GM19035 (cell line): ENCODE measurements around the gene RPL34.

Source experiments
- ATAC-seq: cut with Tn5 transposase; IDR thresholded peaks from one replicate; pipeline ENCODE4 v1.9.1; 2021; ENCODE audit not compliant: unreplicated experiment

Gene RPL34

GRCh38 chr4:108622828-108623227 is 2.5 kb downstream of the RPL34 start:
- ATAC-seq = no peak

DNA sequence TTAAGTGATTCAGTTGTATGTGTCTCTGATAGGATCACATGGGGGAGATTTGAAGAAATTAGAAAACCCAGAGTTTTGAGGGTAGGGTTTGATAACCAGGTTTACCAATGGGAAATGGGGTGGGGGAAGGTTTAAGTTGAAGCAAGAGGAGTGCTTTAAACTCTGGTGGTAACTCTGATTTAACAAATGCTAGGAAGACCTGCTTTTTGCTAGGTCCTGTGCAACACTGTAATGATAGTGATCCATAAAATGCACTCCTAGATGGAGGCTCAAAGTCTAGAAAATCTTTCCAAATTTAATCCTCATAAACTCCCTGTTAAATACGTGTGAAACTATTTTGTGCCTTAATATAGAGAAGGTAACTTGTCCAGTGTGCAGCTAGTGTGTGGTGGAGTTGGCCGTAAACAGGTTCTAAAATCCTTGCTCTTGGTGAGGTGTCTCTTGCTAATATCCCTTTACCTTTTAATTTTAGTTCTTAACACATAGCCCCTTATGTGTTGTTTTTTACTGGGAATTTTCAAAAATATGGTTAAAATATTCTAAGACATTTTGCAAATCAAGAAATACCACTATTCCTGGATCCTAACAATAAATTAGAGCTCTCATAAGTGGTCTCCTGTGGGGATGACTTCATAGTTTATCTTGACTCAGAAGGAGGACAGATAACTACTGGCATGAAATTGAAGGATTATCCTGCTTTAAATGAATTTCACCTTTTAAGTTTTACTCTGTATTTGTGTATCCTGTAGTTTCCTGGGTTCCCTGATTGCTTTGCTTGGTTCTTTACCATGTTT is 4.1 kb downstream of the RPL34 start:
- no peak for ATAC-seq

GRCh38 chr4:108626056-108626455 is 5.7 kb downstream of the RPL34 start:
- ATAC-seq = no peak

DNA sequence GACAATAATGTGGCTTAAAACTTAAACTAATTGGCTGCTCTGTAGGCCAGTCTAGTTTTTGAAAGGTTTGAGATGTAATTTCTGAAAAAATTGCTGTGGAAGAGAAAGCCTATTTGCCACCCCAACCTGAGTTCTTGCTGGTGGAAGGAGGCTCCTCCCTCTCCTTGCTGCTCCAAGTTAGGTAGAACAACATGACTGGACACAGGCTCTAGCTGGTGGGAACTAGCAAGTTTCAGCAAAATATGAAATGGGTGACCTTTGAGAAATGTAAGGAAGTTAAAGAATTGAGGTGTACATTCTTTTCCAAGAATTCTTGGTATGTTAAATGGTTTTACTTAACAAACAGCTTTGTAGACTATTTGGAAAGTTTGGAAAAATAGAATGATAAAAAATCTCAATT is 8.0 kb downstream of the RPL34 start:
- ATAC-seq = no peak

GRCh38 chr4:108635070-108635655 is 14.8 kb downstream of the RPL34 start:
- no peak for ATAC-seq

DNA sequence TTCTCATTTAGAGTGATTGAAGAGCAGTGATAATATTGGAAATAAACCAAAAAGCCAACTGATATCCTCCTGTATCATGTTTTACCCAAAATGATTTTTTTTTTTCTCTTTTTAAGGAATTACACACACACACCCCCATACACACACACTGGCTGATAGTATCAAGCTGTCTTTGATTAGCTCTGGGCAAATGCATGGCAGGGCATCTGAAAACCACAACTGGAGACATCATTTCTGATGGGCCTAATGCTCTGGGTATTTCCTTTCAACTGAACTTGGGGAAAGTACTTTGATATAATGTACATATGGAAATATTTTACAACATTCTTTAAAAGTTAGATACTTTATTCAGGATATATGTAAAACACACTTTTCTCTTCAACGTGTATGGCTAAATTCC is 15.9 kb downstream of the RPL34 start:
- ATAC-seq = no peak

- ATAC-seq = no peak
These were observed 17.5 kb downstream of the RPL34 start for GRCh38 chr4:108637856-108638255.

- ATAC-seq = no peak
These were observed 23.9 kb downstream of the RPL34 start for GRCh38 chr4:108644237-108644636.

DNA sequence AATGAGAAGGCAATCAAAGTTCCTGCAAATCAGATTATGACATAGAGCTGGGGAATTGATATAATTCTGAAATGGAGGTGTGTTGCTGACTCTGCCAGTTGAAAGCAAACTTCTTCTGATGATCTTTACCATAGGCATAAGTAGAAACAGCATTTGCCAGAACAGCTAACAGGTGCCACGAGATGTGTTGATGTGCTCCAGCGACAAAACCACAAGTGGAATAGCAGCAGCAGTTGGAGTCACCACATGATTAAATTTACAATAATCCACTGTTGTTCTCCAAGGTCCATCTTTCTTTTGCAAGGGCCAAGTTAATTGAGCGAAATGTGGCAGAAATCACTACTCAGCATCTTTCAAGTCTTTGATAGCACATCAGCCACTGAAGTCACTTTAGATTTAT is 26.3 kb downstream of the RPL34 start:
- no peak for ATAC-seq

- ATAC-seq = peak; percentile 7
These were observed 29.5 kb downstream of the RPL34 start for GRCh38 chr4:108649863-108650211.

DNA sequence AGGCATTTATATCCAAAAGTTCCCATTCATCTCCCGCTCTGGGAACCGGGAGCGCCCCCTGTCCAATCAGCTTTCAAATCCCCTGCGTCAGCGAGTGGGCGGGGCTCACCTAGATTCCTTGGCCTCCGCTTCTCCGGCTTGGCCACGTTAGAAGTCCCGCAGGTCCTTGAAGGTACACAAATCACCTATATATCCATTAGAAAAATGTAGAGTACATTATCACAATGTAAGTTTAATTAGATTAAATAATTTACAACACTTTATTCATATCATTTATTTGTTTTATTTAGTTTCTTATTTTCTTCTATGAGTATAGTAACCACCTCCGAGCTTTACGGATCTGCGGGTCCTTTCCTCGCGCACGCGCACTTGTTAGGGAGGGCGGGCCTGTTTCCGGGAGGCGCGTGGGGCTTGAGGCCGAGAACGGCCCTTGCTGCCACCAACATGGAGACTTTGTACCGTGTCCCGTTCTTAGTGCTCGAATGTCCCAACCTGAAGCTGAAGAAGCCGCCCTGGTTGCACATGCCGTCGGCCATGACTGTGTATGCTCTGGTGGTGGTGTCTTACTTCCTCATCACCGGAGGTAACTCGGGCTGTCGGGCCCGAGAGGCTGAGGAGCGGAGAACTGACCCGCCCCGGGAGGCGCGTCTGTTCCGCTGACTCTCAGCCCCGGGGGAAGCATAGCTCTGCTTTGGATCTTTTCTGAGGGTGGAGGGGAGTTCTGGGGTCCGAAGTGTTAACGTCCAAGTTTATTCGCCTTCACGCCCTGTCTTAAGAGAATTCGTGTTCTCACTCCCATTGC is 30.0 kb downstream of the RPL34 start, which contains the start of gene OSTC:
Gene OSTC, plus strand, starts transcription at position 388 of the 802 bp plus-strand sequence. Its CDS starts 57 bp downstream, at position 445.
- ATAC-seq = peak; percentile 93

DNA sequence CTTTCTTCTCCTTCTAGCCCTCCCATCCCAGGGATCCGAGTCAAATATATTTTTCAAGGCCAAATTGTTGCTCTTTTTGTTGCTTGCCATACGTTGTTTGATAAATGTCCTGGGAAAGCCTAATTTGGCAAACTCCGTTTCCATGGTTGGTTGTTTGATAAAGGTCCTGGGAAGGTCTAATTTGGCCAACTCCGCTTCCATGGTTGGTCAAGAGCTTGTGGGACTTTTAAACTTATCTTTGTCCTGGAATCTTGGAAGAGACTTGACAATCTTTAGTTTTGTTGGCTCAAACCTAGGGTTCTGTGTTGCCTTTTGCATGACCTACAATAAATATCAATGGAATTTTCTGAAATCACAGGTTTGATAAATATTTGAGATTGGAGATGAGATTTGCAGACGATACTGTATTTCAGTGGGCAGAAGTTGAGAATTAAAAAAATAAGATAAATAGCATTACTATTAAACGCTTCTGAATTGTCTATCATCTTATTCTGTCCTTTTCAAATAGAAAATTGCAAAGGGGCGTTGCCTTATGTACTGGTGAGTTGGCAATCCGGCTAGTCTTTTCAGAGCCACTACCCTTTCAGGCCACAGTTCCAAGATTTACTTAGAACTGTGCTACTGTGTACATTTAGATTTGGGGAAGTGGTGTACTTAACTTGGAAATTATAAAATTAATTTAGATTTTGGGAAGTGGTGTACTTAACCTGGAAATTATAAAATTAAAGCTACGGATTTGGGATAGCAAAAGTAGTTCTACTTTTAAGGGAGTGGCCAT is 30.8 kb downstream of the RPL34 start:
- no peak for ATAC-seq

DNA sequence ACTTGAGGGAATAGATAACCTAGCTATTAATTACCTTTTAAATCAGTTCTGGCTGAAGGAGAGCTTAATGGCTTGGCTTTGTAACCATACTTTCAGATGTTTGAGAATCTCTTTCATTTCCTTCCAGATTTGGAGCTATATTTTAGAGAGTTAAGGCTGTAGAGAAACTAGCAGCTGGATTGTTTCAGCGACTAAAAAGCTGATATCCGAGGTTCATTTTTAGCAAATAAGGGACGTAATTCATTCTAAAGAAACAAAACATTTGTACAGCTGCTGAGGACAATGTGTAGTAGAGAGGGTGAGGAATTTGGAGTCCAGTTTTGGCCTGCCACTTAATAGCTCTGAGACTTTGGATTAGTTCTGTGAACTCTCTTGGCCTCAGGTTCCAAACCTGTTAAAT is 42.3 kb downstream of the RPL34 start:
- ATAC-seq = no peak

DNA sequence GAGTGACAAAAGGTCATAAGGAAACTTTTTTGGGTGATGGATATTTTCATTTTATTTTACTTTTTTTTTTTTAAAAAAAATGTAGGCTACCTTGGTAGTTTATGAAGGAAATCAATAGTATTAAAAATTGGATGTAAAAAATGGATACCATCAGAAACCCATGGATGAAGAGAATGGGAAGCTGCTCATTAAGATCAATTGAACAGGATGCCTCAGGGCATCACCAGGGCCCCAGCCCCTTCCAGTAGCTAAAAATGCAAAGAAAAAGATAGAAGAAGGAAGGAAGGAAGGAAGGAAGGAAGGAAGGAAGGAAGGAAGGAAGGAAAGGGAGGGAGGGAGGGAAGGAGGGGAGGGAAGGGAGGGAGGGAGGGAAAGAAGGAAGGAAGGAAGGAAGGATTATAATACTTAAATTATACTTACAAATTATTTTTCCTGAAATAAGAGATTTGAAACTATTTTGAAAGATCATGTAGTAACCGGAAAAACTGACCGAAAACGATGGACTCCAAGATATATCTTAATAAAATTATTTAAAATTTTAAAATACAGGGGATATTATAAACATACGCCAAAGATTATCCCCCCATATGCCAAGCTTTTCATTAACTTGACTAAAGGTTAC is 54.1 kb downstream of the RPL34 start:
- ATAC-seq = no peak
